ENCODE measurements around the gene NDUFA6.

NDUFA6 gene

GRCh38 chr22:42069801-42070516 is 20.6 kb downstream of the NDUFA6 start:
- DNase-seq = no peak

GRCh38 chr22:42068291-42068690 is 22.3 kb downstream of the NDUFA6 start:
- no peak for DNase-seq

- DNase-seq = no peak
Measured at GRCh38 chr22:42067671-42068251, 22.8 kb downstream of the NDUFA6 start.

- no peak for DNase-seq
Measured at GRCh38 chr22:42066937-42067336, 23.6 kb downstream of the NDUFA6 start.

GRCh38 chr22:42066126-42066761 is 24.3 kb downstream of the NDUFA6 start:
- DNase-seq = no peak

- no peak for DNase-seq
Measured at GRCh38 chr22:42065438-42066125, 25.0 kb downstream of the NDUFA6 start.

GRCh38 chr22:42064629-42065028 is 25.9 kb downstream of the NDUFA6 start:
- DNase-seq = no peak

- DNase-seq = no peak
Measured at GRCh38 chr22:42062506-42063170, 27.9 kb downstream of the NDUFA6 start.

- DNase-seq = no peak
Measured at GRCh38 chr22:42061041-42061440, 29.5 kb downstream of the NDUFA6 start.

GRCh38 chr22:42060489-42060888 is 30.1 kb downstream of the NDUFA6 start:
- no peak for DNase-seq

- DNase-seq = no peak
Measured at GRCh38 chr22:42056757-42057511, 33.6 kb downstream of the NDUFA6 start.

- DNase-seq = no peak
Measured at GRCh38 chr22:42052765-42053164, 37.8 kb downstream of the NDUFA6 start.

- no peak for DNase-seq
Measured at GRCh38 chr22:42050641-42051180, 39.9 kb downstream of the NDUFA6 start.

GRCh38 chr22:42041784-42042183 is 48.8 kb downstream of the NDUFA6 start:
- DNase-seq = no peak

- DNase-seq = no peak
Measured at GRCh38 chr22:42039271-42039670, 51.3 kb downstream of the NDUFA6 start.

All from NCI-H510A (cell line).